A549 treated with Mapracorat at 1 μM for 4 hours (cell line): Measurements from ENCODE around the gene TNS4. TPM values are rescaled to one million over a fixed set of nuclear protein-coding genes. Genes with fewer than 3 reads are reported as not detected.

Source experiments
- total RNA-seq: library from RNA; stranded (reverse); fragments of 200-300 nt; extraction: Qiagen RNA extraction; gene quantifications from 5 replicates; pipeline ENCODE4 v1.2.3, GENCODE V29; 2022

TNS4 gene
- 196 to 254 TPM (median 237 TPM) in 5 replicates for total RNA-seq

GRCh38 chr17:40501499-40501911 is at the start of gene TNS4:
Gene TNS4, minus strand, starts transcription at chr17:40501623. Its CDS starts 5,198 bp downstream, at chr17:40496425.

GRCh38 chr17:40443196-40443987 is 58.0 kb downstream of the TNS4 start, which contains the start of gene IGFBP4:
Gene IGFBP4, plus strand, starts transcription at chr17:40443450. Its CDS starts 286 bp downstream, at chr17:40443736.

Other genes with a start within 250 kb of the TNS4 start
- gene CDC6, start 213.7 kb downstream of the TNS4 start, total RNA-seq, result 47.3 to 56.4 TPM (median 52.7 TPM) in 5 replicates
- 39.5 to 50.2 TPM (median 41.8 TPM) in 5 replicates for gene RARA, start 192.4 kb downstream of the TNS4 start, total RNA-seq
- gene GJD3, start 136.9 kb downstream of the TNS4 start, total RNA-seq, result 0.54 to 0.93 TPM (median 0.86 TPM) in 5 replicates
- gene TOP2A, start 83.7 kb downstream of the TNS4 start, total RNA-seq, result 192 to 232 TPM (median 208 TPM) in 5 replicates
- 2,173 to 2,922 TPM (median 2,805 TPM) in 5 replicates for gene IGFBP4, start 58.2 kb downstream of the TNS4 start, total RNA-seq
- gene CCR7, start 63.8 kb upstream of the TNS4 start, total RNA-seq, result 0.94 to 1.3 TPM (median 1.2 TPM) in 5 replicates
- gene SMARCE1, start 146.2 kb upstream of the TNS4 start, total RNA-seq, result 106 to 111 TPM (median 108 TPM) in 5 replicates
- gene KRT222, start 163.6 kb upstream of the TNS4 start, total RNA-seq, result 0.34 to 0.63 TPM (median 0.37 TPM) in 5 replicates
- gene KRT24, start 202.1 kb upstream of the TNS4 start, total RNA-seq, result not detected in 5 replicates